HEK293 (cell line): ENCODE results near the gene TSEN54.

ENCODE experiments used
- CTCF ChIA-PET: fragments of 350-600 bp; formaldehyde crosslinking; extraction: SDS; loops from one replicate; lab custom pipeline; 2021; ENCODE audit warnings: antibody characterized with exemption; lab: Yijun Ruan, JAX
- POLR2A ChIA-PET: fragments of 300-600 bp; formaldehyde crosslinking; extraction: SDS; loops from one replicate; lab custom pipeline; 2020; ENCODE audit warnings: antibody characterized with exemption, inconsistent platforms; lab: Yijun Ruan, JAX
- H3K27ac ChIP-seq: fragments of 200-500 bp; sonication (Bioruptor generic); 2 replicates; pipeline ENCODE4 v1.5.1; 2014; ENCODE audit warnings: low read depth, low read length, control low read depth, inconsistent platforms; ENCODE audit errors: extremely low read depth
- H3K36me3 ChIP-seq, 2 experiments: fragments of 200-500 bp in 1 of 2; sonication (Bioruptor generic) in 1 of 2; 1 replicate in 1 of 2; 2 replicates in 1 of 2; pipeline ENCODE4 v1.5.1; 2014 to 2017; ENCODE audit warnings: inconsistent platforms in 2 of 2, low read length in 2 of 2; ENCODE audit not compliant: control insufficient read depth in 2 of 2, insufficient read depth in 1 of 2
- H3K4me1 ChIP-seq: fragments of 200-500 bp; sonication (Bioruptor generic); 2 replicates; pipeline ENCODE4 v1.5.1; 2014; ENCODE audit warnings: mild to moderate bottlenecking, low read length, inconsistent platforms; ENCODE audit not compliant: control insufficient read depth, insufficient read depth
- H3K4me3 ChIP-seq: 2 replicates; pipeline ENCODE4 v1.5.1; 2011; ENCODE audit warnings: low read depth, mild to moderate bottlenecking, control low read depth, low read length, moderate library complexity
- H3K9me3 ChIP-seq: fragments of 200-500 bp; sonication (Bioruptor generic); 2 replicates; pipeline ENCODE4 v1.5.1; 2014; ENCODE audit warnings: low read depth, low read length, inconsistent platforms; ENCODE audit not compliant: control insufficient read depth, insufficient read depth
- GLIS2 ChIP-seq: fragments of 450-650 bp; formaldehyde crosslinking; IDR thresholded peaks from 2 replicates; pipeline ENCODE4 v1.5.1; 2016; ENCODE audit warnings: missing biosample characterization, missing genetic modification characterization
- INSM2 ChIP-seq: fragments of 450-650 bp; formaldehyde crosslinking; IDR thresholded peaks from 2 replicates; pipeline ENCODE4 v1.5.1; 2016; ENCODE audit warnings: missing biosample characterization, missing genetic modification characterization
- KLF8 ChIP-seq: fragments of 450-650 bp; formaldehyde crosslinking; IDR thresholded peaks from 2 replicates; pipeline ENCODE4 v1.5.1; 2016; ENCODE audit warnings: missing biosample characterization, missing genetic modification characterization
- PRDM1 ChIP-seq: fragments of 450-650 bp; formaldehyde crosslinking; IDR thresholded peaks from 2 replicates; pipeline ENCODE4; 2016; ENCODE audit warnings: missing biosample characterization, missing genetic modification characterization
- REPIN1 ChIP-seq: fragments of 450-650 bp; formaldehyde crosslinking; IDR thresholded peaks from 2 replicates; pipeline ENCODE4 v1.5.1; 2017; ENCODE audit warnings: missing biosample characterization, missing genetic modification characterization, low read depth
- SALL2 ChIP-seq: fragments of 450-650 bp; formaldehyde crosslinking; IDR thresholded peaks from 2 replicates; pipeline ENCODE4 v1.5.0; 2017; ENCODE audit warnings: missing biosample characterization, mild to moderate bottlenecking, missing genetic modification characterization, borderline replicate concordance
- SP2 ChIP-seq: fragments of 450-650 bp; formaldehyde crosslinking; IDR thresholded peaks from 2 replicates; pipeline ENCODE4 v1.5.1; 2016; ENCODE audit warnings: missing biosample characterization, missing genetic modification characterization
- ZIC2 ChIP-seq: fragments of 450-650 bp; formaldehyde crosslinking; IDR thresholded peaks from 2 replicates; pipeline ENCODE4 v1.5.1; 2016; ENCODE audit warnings: missing biosample characterization, missing genetic modification characterization
- ZNF146 ChIP-seq: fragments of 450-650 bp; formaldehyde crosslinking; IDR thresholded peaks from 2 replicates; pipeline ENCODE4 v1.5.1; 2016; ENCODE audit warnings: missing biosample characterization, missing genetic modification characterization
- ZNF157 ChIP-seq: fragments of 450-650 bp; formaldehyde crosslinking; IDR thresholded peaks from 2 replicates; pipeline ENCODE4 v1.5.1; 2016; ENCODE audit warnings: missing biosample characterization, missing genetic modification characterization
- ZNF341 ChIP-seq: fragments of 450-650 bp; formaldehyde crosslinking; IDR thresholded peaks from 2 replicates; pipeline ENCODE4; 2016; ENCODE audit warnings: low read depth, missing biosample characterization, missing genetic modification characterization
- ZNF350 ChIP-seq: fragments of 450-650 bp; formaldehyde crosslinking; IDR thresholded peaks from 2 replicates; pipeline ENCODE4 v1.5.0; 2017; ENCODE audit warnings: missing biosample characterization, mild to moderate bottlenecking, missing genetic modification characterization
- ZNF510 ChIP-seq: fragments of 450-650 bp; formaldehyde crosslinking; IDR thresholded peaks from 2 replicates; pipeline ENCODE4 v1.5.1; 2018; ENCODE audit warnings: mild to moderate bottlenecking, missing genetic modification characterization, missing biosample characterization; ENCODE audit not compliant: insufficient replicate concordance
- ZNF548 ChIP-seq: fragments of 450-650 bp; formaldehyde crosslinking; IDR thresholded peaks from 2 replicates; pipeline ENCODE4 v1.5.1; 2016; ENCODE audit warnings: missing biosample characterization, missing genetic modification characterization
- ZNF549 ChIP-seq: fragments of 450-650 bp; IDR thresholded peaks from 2 replicates; pipeline ENCODE4 v1.5.1; 2018; ENCODE audit warnings: missing biosample characterization, missing genetic modification characterization, mild to moderate bottlenecking, inconsistent platforms, moderate library complexity
- ZNF623 ChIP-seq: fragments of 450-650 bp; formaldehyde crosslinking; IDR thresholded peaks from 2 replicates; pipeline ENCODE4 v1.5.1; 2016; ENCODE audit warnings: missing biosample characterization, missing genetic modification characterization
- ZNF768 ChIP-seq: fragments of 450-650 bp; formaldehyde crosslinking; IDR thresholded peaks from 2 replicates; pipeline ENCODE4 v1.5.1; 2018; ENCODE audit warnings: missing biosample characterization, mild to moderate bottlenecking, missing genetic modification characterization
- TF ChIP-seq, protein P1 (sequence below): fragments of 450-650 bp; formaldehyde crosslinking; conservative IDR thresholded peaks from 2 replicates; pipeline ENCODE4 v1.5.1; 2016; ENCODE audit warnings: low read depth, missing biosample characterization, missing genetic modification characterization
- TF ChIP-seq, protein P2 (sequence below): fragments of 450-650 bp; formaldehyde crosslinking; IDR thresholded peaks from 2 replicates; pipeline ENCODE4 v1.5.1; 2016; ENCODE audit warnings: missing biosample characterization, missing genetic modification characterization

The TSEN54 gene

GRCh38 chr17:75509528-75510258 lies 6.6 kb upstream of the TSEN54 start:
- Histone ChIP-seq H3K36me3 (peaks cover 9 to 75% of the 10 kb centered on the region in 2 experiments; a peak in 2 of 3 replicates), H3K27ac (no peak overlapping the region), H3K9me3 (no peaks in the 10 kb centered on the region), H3K4me1 (no peaks in the 10 kb centered on the region), H3K4me3 (no peak overlapping the region)
- POLR2A ChIA-PET = interaction anchor here (1.1 kb wide), 1 partner anchor 15 kb away, joined by 5 read pairs; the partner anchor contains the start of gene LLGL2
- CTCF ChIA-PET = interaction anchor here (0.6 to 0.8 kb wide), 3 partner anchors 81 to 496 kb away, joined by 3 read pairs; no protein-coding TSS in a partner anchor
- TF ChIP-seq ZNF768 (tag by site-specific recombination) (peak; percentile 80), ZNF510 (tag by site-specific recombination) (no peak)

GRCh38 chr17:75511270-75511609 lies 5.1 kb upstream of the TSEN54 start:
- TF ChIP-seq SALL2 (no peak), ZNF768 (tag by site-specific recombination) (peak; percentile 95; the same call in 1 of the 2 replicates)
- TF ChIP-seq, all 188 proteins: peak for 1
- ChIA-PET CTCF (interaction anchor here (0.5 to 1.2 kb wide), 2 partner anchors 10 to 83 kb away, joined by 3 read pairs; no protein-coding TSS in a partner anchor), POLR2A (interaction anchor here (0.7 to 1.2 kb wide), 4 partner anchors 14 to 117 kb away, joined by 3 to 5 read pairs (median 4); partner anchors contain the start of genes GRB2 and LLGL2)
- Histone ChIP-seq H3K9me3 (no peaks in the 10 kb centered on the region), H3K4me3 (no peak overlapping the region), H3K27ac (no peak overlapping the region), H3K4me1 (no peaks in the 10 kb centered on the region), H3K36me3 (peaks cover 9 to 60% of the 10 kb centered on the region in 2 experiments; a peak in 2 of 3 replicates)

DNA sequence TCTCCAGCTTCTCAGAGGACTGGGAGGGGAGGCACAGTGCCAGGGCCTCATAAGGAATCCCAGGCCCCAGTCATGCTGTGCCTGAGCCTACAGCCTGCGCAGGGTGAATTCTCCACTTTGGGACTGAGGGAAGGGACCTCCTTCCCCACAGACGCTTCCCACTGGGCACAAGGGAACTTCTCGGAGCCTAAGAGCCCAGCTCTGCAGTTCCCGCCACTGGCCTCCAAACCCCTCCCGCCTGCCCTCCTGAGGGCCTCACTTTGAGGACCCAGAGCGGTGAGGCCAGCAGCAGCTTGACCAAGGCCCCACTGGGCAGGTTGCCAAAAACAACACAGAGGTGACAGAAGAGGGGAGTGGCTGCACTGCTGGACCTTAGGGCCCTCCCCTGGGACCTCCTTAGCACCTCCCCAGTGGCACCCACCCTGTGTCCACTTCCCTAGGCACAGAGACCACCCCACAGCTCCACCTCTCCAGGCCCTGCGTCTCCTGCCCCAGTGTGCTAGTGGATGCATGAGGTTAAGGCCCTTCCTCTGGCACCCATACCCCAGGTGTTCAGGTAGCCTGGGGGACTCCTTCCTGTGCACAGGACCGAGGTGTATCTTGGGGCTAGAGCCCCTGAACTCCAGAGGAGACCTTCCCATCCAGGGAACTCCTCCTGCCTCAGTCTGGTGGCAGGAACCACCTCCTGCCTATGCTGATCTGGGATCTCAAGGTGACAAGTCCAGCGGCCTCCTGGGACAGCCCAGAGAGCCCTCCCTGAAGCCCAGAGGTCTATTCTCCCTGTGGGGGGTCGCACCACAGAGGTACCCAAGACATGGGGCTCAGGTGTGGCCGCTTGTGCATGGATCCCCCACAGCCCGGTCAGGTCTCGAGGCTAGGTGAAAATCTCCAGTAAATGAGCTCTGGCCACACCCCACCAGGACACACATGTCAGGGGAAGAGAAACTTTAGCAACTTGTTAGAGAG lies 4.4 kb upstream of the TSEN54 start:
- Histone ChIP-seq H3K4me3 (no peak overlapping the region), H3K9me3 (no peaks in the 10 kb centered on the region), H3K27ac (no peak overlapping the region), H3K4me1 (no peaks in the 10 kb centered on the region), H3K36me3 (peaks cover 9 to 53% of the 10 kb centered on the region in 2 experiments; a peak in 2 of 3 replicates)
- ChIA-PET POLR2A (interaction anchor here (0.6 to 2.2 kb wide), 8 partner anchors 9 to 215 kb away, joined by 3 to 7 read pairs (median 4); partner anchors contain the start of genes GRB2 and LLGL2), CTCF (interaction anchor here (0.5 to 1.2 kb wide), 3 partner anchors 11 to 89 kb away, joined by 3 read pairs; no protein-coding TSS in a partner anchor)
- TF ChIP-seq ZNF623 (tag by site-specific recombination) = no peak
- peak; percentile 65 for TF ChIP-seq ZIC2 (tag by site-specific recombination)
- peak; percentile 81 for TF ChIP-seq GLIS2 (tag by site-specific recombination)
- TF ChIP-seq PRDM1 (tag by site-specific recombination) = no peak
- peak; percentile 40; the same call in 1 of the 2 replicates for TF ChIP-seq ZNF341 (tag by site-specific recombination)
- TF ChIP-seq SP2 = peak; percentile 36
- TF ChIP-seq, protein P1, sequence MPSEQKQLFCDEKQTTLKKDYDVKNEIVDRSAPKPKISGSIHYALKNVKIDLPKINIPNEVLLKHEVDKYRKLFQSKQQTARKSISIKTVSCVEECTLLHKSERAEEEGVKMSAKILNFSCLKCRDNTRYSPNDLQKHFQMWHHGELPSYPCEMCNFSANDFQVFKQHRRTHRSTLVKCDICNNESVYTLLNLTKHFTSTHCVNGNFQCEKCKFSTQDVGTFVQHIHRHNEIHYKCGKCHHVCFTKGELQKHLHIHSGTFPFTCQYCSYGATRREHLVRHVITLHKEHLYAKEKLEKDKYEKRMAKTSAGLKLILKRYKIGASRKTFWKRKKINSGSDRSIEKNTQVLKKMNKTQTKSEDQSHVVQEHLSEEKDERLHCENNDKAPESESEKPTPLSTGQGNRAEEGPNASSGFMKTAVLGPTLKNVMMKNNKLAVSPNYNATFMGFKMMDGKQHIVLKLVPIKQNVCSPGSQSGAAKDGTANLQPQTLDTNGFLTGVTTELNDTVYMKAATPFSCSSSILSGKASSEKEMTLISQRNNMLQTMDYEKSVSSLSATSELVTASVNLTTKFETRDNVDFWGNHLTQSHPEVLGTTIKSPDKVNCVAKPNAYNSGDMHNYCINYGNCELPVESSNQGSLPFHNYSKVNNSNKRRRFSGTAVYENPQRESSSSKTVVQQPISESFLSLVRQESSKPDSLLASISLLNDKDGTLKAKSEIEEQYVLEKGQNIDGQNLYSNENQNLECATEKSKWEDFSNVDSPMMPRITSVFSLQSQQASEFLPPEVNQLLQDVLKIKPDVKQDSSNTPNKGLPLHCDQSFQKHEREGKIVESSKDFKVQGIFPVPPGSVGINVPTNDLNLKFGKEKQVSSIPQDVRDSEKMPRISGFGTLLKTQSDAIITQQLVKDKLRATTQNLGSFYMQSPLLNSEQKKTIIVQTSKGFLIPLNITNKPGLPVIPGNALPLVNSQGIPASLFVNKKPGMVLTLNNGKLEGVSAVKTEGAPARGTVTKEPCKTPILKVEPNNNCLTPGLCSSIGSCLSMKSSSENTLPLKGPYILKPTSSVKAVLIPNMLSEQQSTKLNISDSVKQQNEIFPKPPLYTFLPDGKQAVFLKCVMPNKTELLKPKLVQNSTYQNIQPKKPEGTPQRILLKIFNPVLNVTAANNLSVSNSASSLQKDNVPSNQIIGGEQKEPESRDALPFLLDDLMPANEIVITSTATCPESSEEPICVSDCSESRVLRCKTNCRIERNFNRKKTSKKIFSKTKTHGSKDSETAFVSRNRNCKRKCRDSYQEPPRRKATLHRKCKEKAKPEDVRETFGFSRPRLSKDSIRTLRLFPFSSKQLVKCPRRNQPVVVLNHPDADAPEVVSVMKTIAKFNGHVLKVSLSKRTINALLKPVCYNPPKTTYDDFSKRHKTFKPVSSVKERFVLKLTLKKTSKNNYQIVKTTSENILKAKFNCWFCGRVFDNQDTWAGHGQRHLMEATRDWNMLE (tag by site-specific recombination) = no peak
- no peak for TF ChIP-seq ZNF548 (tag by site-specific recombination)
- no peak for TF ChIP-seq KLF8
- TF ChIP-seq ZNF146 (tag by site-specific recombination) = no peak
- no peak for TF ChIP-seq ZNF549
- TF ChIP-seq, protein P2, sequence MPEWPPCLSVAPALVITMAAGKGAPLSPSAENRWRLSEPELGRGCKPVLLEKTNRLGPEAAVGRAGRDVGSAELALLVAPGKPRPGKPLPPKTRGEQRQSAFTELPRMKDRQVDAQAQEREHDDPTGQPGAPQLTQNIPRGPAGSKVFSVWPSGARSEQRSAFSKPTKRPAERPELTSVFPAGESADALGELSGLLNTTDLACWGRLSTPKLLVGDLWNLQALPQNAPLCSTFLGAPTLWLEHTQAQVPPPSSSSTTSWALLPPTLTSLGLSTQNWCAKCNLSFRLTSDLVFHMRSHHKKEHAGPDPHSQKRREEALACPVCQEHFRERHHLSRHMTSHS = no peak
- TF ChIP-seq INSM2 (tag by site-specific recombination) = no peak
- TF ChIP-seq REPIN1 (tag by site-specific recombination) = no peak
- no peak for TF ChIP-seq ZNF350
- TF ChIP-seq ZNF157 (tag by site-specific recombination) = no peak
